Measurements from ENCODE around the gene POU2F1.

DNA sequence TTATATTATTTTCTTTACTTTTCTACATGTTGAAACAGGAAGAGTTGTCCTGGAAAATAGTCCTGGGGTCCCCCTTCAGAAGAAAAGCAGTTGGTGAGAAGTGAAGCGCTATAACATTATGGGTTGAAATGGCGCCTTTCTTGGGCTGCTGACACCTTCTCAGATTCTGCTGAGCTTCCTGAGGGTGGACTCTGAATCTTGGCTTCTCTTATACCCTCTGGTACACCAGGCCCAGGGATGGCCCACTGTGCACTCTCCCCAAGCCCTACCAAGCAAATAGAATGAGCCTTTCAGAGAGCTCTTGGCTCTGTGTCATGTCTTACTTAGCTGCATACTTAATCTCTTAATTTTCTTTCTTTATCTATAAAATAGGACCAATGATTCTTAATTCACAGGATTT lies 255.4 kb downstream of the POU2F1 start:
- TF ChIP-seq, protein P1, sequence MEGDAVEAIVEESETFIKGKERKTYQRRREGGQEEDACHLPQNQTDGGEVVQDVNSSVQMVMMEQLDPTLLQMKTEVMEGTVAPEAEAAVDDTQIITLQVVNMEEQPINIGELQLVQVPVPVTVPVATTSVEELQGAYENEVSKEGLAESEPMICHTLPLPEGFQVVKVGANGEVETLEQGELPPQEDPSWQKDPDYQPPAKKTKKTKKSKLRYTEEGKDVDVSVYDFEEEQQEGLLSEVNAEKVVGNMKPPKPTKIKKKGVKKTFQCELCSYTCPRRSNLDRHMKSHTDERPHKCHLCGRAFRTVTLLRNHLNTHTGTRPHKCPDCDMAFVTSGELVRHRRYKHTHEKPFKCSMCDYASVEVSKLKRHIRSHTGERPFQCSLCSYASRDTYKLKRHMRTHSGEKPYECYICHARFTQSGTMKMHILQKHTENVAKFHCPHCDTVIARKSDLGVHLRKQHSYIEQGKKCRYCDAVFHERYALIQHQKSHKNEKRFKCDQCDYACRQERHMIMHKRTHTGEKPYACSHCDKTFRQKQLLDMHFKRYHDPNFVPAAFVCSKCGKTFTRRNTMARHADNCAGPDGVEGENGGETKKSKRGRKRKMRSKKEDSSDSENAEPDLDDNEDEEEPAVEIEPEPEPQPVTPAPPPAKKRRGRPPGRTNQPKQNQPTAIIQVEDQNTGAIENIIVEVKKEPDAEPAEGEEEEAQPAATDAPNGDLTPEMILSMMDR (IDR thresholded peaks at IDR 0.05) = no peak
- TF ChIP-seq POLR2A (IDR thresholded peaks at IDR 0.05) = no peak

Data from ovary (tissue), 3 donors.